Brain microvascular endothelial cell (primary cell): Measurements from ENCODE around the gene LSMEM2.
A peak's percentile ranks its signal among the peaks of the same experiment; 100 is the strongest.

ENCODE experiments used
- DNase-seq: peaks from one replicate; pipeline ENCODE4 v3.0.0-alpha.2; 2020
- H3K27ac ChIP-seq: fragments of 250-450 bp; sonication (Bioruptor Pico); 2 replicates; pipeline ENCODE4 v1.5.1; 2020; ENCODE audit warnings: mild to moderate bottlenecking, moderate library complexity
- H3K27me3 ChIP-seq: fragments of 250-450 bp; sonication (Bioruptor Pico); replicated peaks from 2 replicates; pipeline ENCODE4 v1.5.1; 2020; ENCODE audit warnings: mild to moderate bottlenecking
- H3K36me3 ChIP-seq: fragments of 250-450 bp; sonication (Bioruptor Pico); replicated peaks from 2 replicates; pipeline ENCODE4 v1.5.1; 2020; ENCODE audit warnings: mild to moderate bottlenecking
- H3K4me3 ChIP-seq: 2 replicates; pipeline ENCODE4 v1.5.1; 2011; ENCODE audit warnings: low read depth, mild to moderate bottlenecking, control low read depth, low read length, moderate library complexity
- CTCF ChIP-seq: IDR thresholded peaks from 2 replicates; pipeline ENCODE4 v1.5.1; 2011; ENCODE audit warnings: low read depth, mild to moderate bottlenecking, moderate library complexity, low read length, control low read depth, inconsistent platforms; ENCODE audit errors: missing control alignments
- in situ Hi-C: cut with HindIII; loops from 2 replicates; pipeline ENCODE4 v1.10.0; 2017; ENCODE audit warnings: low sequenced_read_pairs, low pct_ligation_motif_present

The LSMEM2 gene

GRCh38 chr3:50326182-50326541 is 47.3 kb downstream of the LSMEM2 start:
- peaks cover 22% of the 10 kb centered on the region for H3K36me3 ChIP-seq
- H3K27ac ChIP-seq, result no peak overlapping the region
- no peak for DNase-seq
- no peak for TF ChIP-seq CTCF
- H3K27me3 ChIP-seq, result no peaks in the 10 kb centered on the region
- H3K4me3 ChIP-seq, result no peak overlapping the region
- in situ Hi-C loops, result no loop called here

- Histone ChIP-seq H3K27ac (no peak overlapping the region), H3K4me3 (peak overlapping the region; percentile 84), H3K36me3 (peaks cover 30% of the 10 kb centered on the region), H3K27me3 (no peaks in the 10 kb centered on the region)
- DNase-seq, result no peak
- in situ Hi-C loops, result no loop called here
- TF ChIP-seq CTCF, result no peak
Measured at GRCh38 chr3:50327129-50327528, 48.2 kb downstream of the LSMEM2 start.

- Histone ChIP-seq H3K4me3 (peak within 1 kb of the TSS; percentile 84), H3K27me3 (no peaks in the 10 kb centered on the region), H3K36me3 (peaks cover 30% of the 10 kb centered on the region), H3K27ac (peak within 1 kb of the TSS; percentile 26)
- TF ChIP-seq CTCF, result no peak
- in situ Hi-C loops, result no loop called here
- peak; percentile 95 for DNase-seq
Measured at GRCh38 chr3:50327943-50328691, 49.2 kb downstream of the LSMEM2 start, which contains the start of gene TUSC2. TUSC2 (minus strand) TSS chr3:50328223; CDS start chr3:50328099, 124 bp downstream.

GRCh38 chr3:50330330-50330729 is 51.4 kb downstream of the LSMEM2 start:
- peaks cover 30% of the 10 kb centered on the region for H3K36me3 ChIP-seq
- no peak for TF ChIP-seq CTCF
- in situ Hi-C loops, result no loop called here
- DNase-seq, result no peak
- H3K27ac ChIP-seq, result no peak overlapping the region
- no peaks in the 10 kb centered on the region for H3K27me3 ChIP-seq
- H3K4me3 ChIP-seq, result no peak overlapping the region

DNA sequence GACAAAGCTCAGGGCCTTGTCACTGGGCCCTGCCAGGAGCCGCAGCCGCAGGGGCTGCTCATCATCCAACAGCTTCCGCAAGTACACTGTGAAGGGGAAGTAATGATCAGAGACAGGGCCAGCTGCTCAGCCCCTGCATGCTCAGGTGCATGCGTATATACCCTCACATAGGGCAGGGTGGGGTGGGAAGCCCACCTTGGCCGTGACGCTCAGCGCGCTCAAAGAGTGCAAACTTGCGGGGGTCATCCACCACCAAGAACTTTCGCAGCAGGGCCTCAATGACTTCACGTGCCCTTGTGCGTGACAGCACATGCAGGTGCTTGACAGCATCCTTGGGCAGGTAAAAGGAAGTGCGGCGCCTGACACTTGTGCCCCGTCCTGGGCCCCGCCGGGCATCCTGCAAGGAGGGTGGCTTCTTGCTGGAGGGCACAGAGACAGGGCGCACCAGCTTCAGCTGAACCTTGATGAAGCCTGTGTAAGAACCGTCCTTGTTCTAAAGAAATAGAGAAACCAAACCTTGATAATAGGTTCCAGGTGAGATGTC is 52.5 kb downstream of the LSMEM2 start:
- Histone ChIP-seq H3K36me3 (peaks cover 27% of the 10 kb centered on the region), H3K4me3 (no peak overlapping the region), H3K27ac (no peak overlapping the region), H3K27me3 (no peaks in the 10 kb centered on the region)
- in situ Hi-C loops, result no loop called here
- DNase-seq, result no peak
- TF ChIP-seq CTCF, result no peak
